Hepatocyte (in vitro differentiated cells): ENCODE data around the gene AFF2. TPM values are rescaled to one million over a fixed set of nuclear protein-coding genes. Genes with fewer than 3 reads are reported as not detected.

ENCODE experiments used
- DNase-seq: peaks from one replicate; pipeline ENCODE4 v3.0.0-alpha.2; 2016; ENCODE audit warnings: low spot score
- H2AFZ ChIP-seq: fragments of 200-600 bp; sonication (generic); 2 replicates; pipeline ENCODE4 v1.6.0; 2016; ENCODE audit warnings: antibody characterized with exemption, mild to moderate bottlenecking
- H3K27ac ChIP-seq: fragments of 200-600 bp; sonication (generic); 2 replicates; pipeline ENCODE4 v1.5.1; 2016; ENCODE audit warnings: mild to moderate bottlenecking
- H3K27me3 ChIP-seq: fragments of 200-600 bp; sonication (generic); 2 replicates; pipeline ENCODE4 v1.6.1; 2016
- H3K36me3 ChIP-seq: fragments of 200-600 bp; sonication (generic); replicated peaks from 2 replicates; pipeline ENCODE4 v1.5.1; 2016; ENCODE audit warnings: low read depth; ENCODE audit not compliant: insufficient read depth
- H3K4me1 ChIP-seq: fragments of 200-600 bp; sonication (generic); 2 replicates; pipeline ENCODE4 v1.5.1; 2016; ENCODE audit warnings: mild to moderate bottlenecking, moderate library complexity; ENCODE audit not compliant: insufficient read depth
- H3K4me2 ChIP-seq: fragments of 200-600 bp; sonication (generic); 2 replicates; pipeline ENCODE4 v1.6.0; 2016
- H3K4me3 ChIP-seq: fragments of 200-600 bp; sonication (generic); 2 replicates; pipeline ENCODE4 v1.5.1; 2016; ENCODE audit warnings: mild to moderate bottlenecking
- H3K79me2 ChIP-seq: fragments of 200-600 bp; sonication (generic); 2 replicates; pipeline ENCODE4 v1.6.0; 2017; ENCODE audit warnings: mild to moderate bottlenecking
- H3K9me2 ChIP-seq: fragments of 200-600 bp; sonication (generic); replicated peaks from 2 replicates; pipeline ENCODE4 v1.6.0; 2017; ENCODE audit warnings: mild to moderate bottlenecking; ENCODE audit not compliant: insufficient read depth
- H3K9me3 ChIP-seq: fragments of 200-600 bp; sonication (generic); 2 replicates; pipeline ENCODE4 v1.5.1; 2016; ENCODE audit warnings: low read depth, mild to moderate bottlenecking
- H4K20me1 ChIP-seq: fragments of 200-600 bp; sonication (generic); 2 replicates; pipeline ENCODE4 v1.6.0; 2016; ENCODE audit warnings: mild to moderate bottlenecking; ENCODE audit not compliant: insufficient read depth, poor library complexity, severe bottlenecking
- CTCF ChIP-seq: fragments of 200-600 bp; sonication (generic); IDR thresholded peaks from 2 replicates; pipeline ENCODE4 v1.5.1; 2016; ENCODE audit warnings: antibody characterized with exemption, mild to moderate bottlenecking; ENCODE audit not compliant: poor library complexity
- EZH2 ChIP-seq: fragments of 200-600 bp; sonication (generic); IDR thresholded peaks from 2 replicates; pipeline ENCODE4 v1.6.1; 2016; ENCODE audit warnings: antibody characterized with exemption, mild to moderate bottlenecking, borderline replicate concordance
- EZH2phosphoT487 ChIP-seq: fragments of 200-600 bp; sonication (generic); IDR thresholded peaks from one replicate; pipeline ENCODE4 v1.6.1; 2018; ENCODE audit warnings: antibody characterized with exemption, mild to moderate bottlenecking, low read depth, moderate library complexity; ENCODE audit not compliant: unreplicated experiment, severe bottlenecking
- WGBS: methylation state at CpG from one replicate; pipeline ENCODE4 v1.1.6; 2016; ENCODE audit warnings: low lambda C conversion rate; ENCODE audit errors: missing lambda C conversion rate; 5-methylcytosine and 5-hydroxymethylcytosine counted together
- polyA plus RNA-seq: library from polyadenylated mRNA; unstranded; fragments of >200 nt; fragmentation: Nextera tagmentation; extraction: Ambion mirVana; gene quantifications from 2 replicates; pipeline ENCODE4 v1.2.1, GENCODE V29; 2016
- total RNA-seq: library from RNA; depleted of rRNA; stranded (reverse); fragments of >200 nt; gene quantifications from 2 replicates; pipeline ENCODE4 v1.2.3, GENCODE V29; 2014

AFF2 gene
- total and polyA plus RNA-seq, 2 experiments from 2014 or later, result 2.1 to 6.5 TPM

- Histone ChIP-seq H3K4me2 (no peak overlapping the region), H3K36me3 (no peaks in the 10 kb centered on the region), H2AFZ (no peak overlapping the region), H4K20me1 (no peaks in the 10 kb centered on the region), H3K79me2 (no peaks in the 10 kb centered on the region), H3K9me3 (no peaks in the 10 kb centered on the region), H3K4me1 (no peaks in the 10 kb centered on the region), H3K27me3 (no peaks in the 10 kb centered on the region), H3K4me3 (no peak overlapping the region), H3K9me2 (no peaks in the 10 kb centered on the region), H3K27ac (no peak overlapping the region)
- no peak for DNase-seq
- WGBS, result 63% methylated on average over 6 of the region's 6 CpGs
- TF ChIP-seq CTCF, result no peak
- TF ChIP-seq EZH2, result no peak
- TF ChIP-seq EZH2phosphoT487, result no peak
Observed at GRCh38 chrX:148741441-148741840, 241.0 kb downstream of the AFF2 start.

GRCh38 chrX:148755111-148755510, 254.7 kb downstream of the AFF2 start:
- H3K4me1 ChIP-seq, result no peaks in the 10 kb centered on the region
- 45% methylated on average over 7 of the region's 7 CpGs for WGBS
- DNase-seq, result no peak
- no peak overlapping the region for H3K27ac ChIP-seq
- H3K4me2 ChIP-seq, result no peak overlapping the region
- no peaks in the 10 kb centered on the region for H3K79me2 ChIP-seq
- H3K27me3 ChIP-seq, result no peaks in the 10 kb centered on the region
- no peaks in the 10 kb centered on the region for H3K9me3 ChIP-seq
- H2AFZ ChIP-seq, result no peak overlapping the region
- H3K9me2 ChIP-seq, result no peaks in the 10 kb centered on the region
- H3K36me3 ChIP-seq, result no peaks in the 10 kb centered on the region
- TF ChIP-seq EZH2phosphoT487 (no peak), CTCF (no peak), EZH2 (no peak)
- no peaks in the 10 kb centered on the region for H4K20me1 ChIP-seq
- no peak overlapping the region for H3K4me3 ChIP-seq

- no peak overlapping the region for H2AFZ ChIP-seq
- H3K27ac ChIP-seq, result no peak overlapping the region
- H3K79me2 ChIP-seq, result no peaks in the 10 kb centered on the region
- no peak for TF ChIP-seq CTCF
- no peak for TF ChIP-seq EZH2phosphoT487
- no peak for TF ChIP-seq EZH2
- WGBS, result 78% methylated on average over 2 of the region's 2 CpGs
- no peaks in the 10 kb centered on the region for H3K4me1 ChIP-seq
- no peaks in the 10 kb centered on the region for H3K36me3 ChIP-seq
- H3K9me2 ChIP-seq, result no peaks in the 10 kb centered on the region
- H3K9me3 ChIP-seq, result no peaks in the 10 kb centered on the region
- no peaks in the 10 kb centered on the region for H4K20me1 ChIP-seq
- H3K4me3 ChIP-seq, result no peak overlapping the region
- DNase-seq, result no peak
- H3K4me2 ChIP-seq, result no peak overlapping the region
- no peaks in the 10 kb centered on the region for H3K27me3 ChIP-seq
Observed at GRCh38 chrX:148763896-148764295, 263.5 kb downstream of the AFF2 start.

GRCh38 chrX:148768296-148768695, 267.9 kb downstream of the AFF2 start:
- no peaks in the 10 kb centered on the region for H3K79me2 ChIP-seq
- no peak for TF ChIP-seq CTCF
- no peak for TF ChIP-seq EZH2
- no peak for TF ChIP-seq EZH2phosphoT487
- H3K9me2 ChIP-seq, result no peaks in the 10 kb centered on the region
- H4K20me1 ChIP-seq, result no peaks in the 10 kb centered on the region
- WGBS, result 60% methylated on average over 3 of the region's 3 CpGs
- H3K27ac ChIP-seq, result no peak overlapping the region
- H3K9me3 ChIP-seq, result no peaks in the 10 kb centered on the region
- H3K4me2 ChIP-seq, result no peak overlapping the region
- H3K4me3 ChIP-seq, result no peak overlapping the region
- H2AFZ ChIP-seq, result no peak overlapping the region
- no peaks in the 10 kb centered on the region for H3K27me3 ChIP-seq
- no peaks in the 10 kb centered on the region for H3K4me1 ChIP-seq
- DNase-seq, result no peak
- no peaks in the 10 kb centered on the region for H3K36me3 ChIP-seq
